HG02943 (cell line): ENCODE results near the gene CASTOR2.
"Not testable (repeated sequence)": the region's sequence is repeated elsewhere in the genome, so short reads cannot be mapped to it uniquely, and the experiment has no call there.

Experiments used
- ATAC-seq: cut with Tn5 transposase; IDR thresholded peaks from one replicate; pipeline ENCODE4 v1.9.1; 2021; ENCODE audit warnings: mild to moderate bottlenecking, low read depth, moderate library complexity; ENCODE audit not compliant: unreplicated experiment

The CASTOR2 gene

GRCh38 chr7:74993121-74993520 is 28.6 kb downstream of the CASTOR2 start:
- no peak for ATAC-seq

GRCh38 chr7:74994869-74995543 is 30.5 kb downstream of the CASTOR2 start:
- not testable (repeated sequence) for ATAC-seq

GRCh38 chr7:74996361-74996760 is 31.9 kb downstream of the CASTOR2 start:
- not testable (repeated sequence) for ATAC-seq

- ATAC-seq = not testable (repeated sequence)
Observed at GRCh38 chr7:74997811-74998210, 33.3 kb downstream of the CASTOR2 start.

DNA sequence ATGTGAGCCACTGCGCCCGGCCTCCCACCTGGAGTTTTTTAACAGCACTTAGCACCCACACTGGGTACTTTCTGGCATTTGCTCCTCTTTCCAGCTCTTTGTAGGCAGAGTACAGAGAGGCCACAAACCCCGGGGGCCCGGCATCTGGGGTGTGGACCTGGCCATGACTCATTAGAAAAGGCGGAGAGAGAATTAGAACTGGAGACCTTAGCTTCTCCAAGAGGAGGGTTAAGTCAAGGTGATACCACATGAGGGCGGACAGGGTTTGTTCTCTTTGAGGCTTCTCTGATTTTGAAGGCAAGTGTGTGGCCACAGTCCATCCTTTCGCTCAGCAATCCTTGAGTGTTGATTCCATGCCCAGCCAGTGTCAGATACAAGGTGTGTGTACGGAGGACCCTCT is 36.9 kb downstream of the CASTOR2 start:
- not testable (repeated sequence) for ATAC-seq

DNA sequence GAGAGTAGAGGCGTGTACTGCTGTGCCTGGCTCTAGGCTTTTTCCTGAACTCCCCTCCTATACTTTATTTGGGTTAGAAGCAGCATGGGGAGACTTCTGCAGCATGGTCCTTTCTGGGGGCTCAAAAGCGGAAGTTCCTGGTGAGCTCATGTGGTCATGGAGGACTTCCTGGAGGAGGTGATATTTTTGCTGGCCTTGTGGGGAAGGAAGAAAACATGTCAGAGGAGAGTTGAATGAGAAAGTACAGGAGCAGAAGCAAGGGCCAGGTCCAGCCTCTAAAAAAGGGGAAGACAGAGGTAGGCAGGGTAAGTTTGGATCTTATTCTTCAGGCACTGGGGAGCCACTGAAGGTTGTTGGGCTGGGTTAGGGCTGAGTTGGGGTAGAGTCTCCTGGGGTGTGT is 45.5 kb downstream of the CASTOR2 start:
- no peak for ATAC-seq

- ATAC-seq = no peak
Observed at GRCh38 chr7:75017832-75018231, 53.3 kb downstream of the CASTOR2 start.

- ATAC-seq = no peak
Observed at GRCh38 chr7:75018570-75019364, 54.3 kb downstream of the CASTOR2 start.

DNA sequence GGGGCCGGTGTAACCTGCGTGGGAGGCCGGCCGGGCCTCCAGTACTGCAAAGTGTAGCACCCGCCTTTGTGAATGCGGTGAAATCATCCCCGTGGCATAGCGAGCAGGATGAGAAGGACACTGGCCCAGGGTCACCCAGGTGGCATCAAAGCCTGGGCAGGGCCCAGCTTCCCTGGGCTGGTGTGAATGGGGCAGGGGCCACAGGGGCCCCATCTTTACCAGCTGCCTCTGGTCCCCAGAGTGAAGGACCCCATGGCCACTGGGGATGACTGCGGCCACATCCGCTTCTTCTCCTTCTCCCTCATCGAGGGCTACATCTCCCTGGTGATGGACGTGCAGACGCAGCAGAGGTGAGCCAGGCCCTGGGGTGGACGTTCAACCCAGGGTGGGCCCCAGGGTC is 55.3 kb downstream of the CASTOR2 start:
- no peak for ATAC-seq

- no peak for ATAC-seq
Observed at GRCh38 chr7:75024922-75025321, 60.4 kb downstream of the CASTOR2 start.

- no peak for ATAC-seq
Observed at GRCh38 chr7:75028299-75028698, 63.8 kb downstream of the CASTOR2 start.

GRCh38 chr7:75033064-75033463 is 68.6 kb downstream of the CASTOR2 start:
- ATAC-seq = no peak

- no peak for ATAC-seq
Observed at GRCh38 chr7:75033826-75034225, 69.3 kb downstream of the CASTOR2 start.

- no peak for ATAC-seq
Observed at GRCh38 chr7:75038508-75038907, 74.0 kb downstream of the CASTOR2 start.

DNA sequence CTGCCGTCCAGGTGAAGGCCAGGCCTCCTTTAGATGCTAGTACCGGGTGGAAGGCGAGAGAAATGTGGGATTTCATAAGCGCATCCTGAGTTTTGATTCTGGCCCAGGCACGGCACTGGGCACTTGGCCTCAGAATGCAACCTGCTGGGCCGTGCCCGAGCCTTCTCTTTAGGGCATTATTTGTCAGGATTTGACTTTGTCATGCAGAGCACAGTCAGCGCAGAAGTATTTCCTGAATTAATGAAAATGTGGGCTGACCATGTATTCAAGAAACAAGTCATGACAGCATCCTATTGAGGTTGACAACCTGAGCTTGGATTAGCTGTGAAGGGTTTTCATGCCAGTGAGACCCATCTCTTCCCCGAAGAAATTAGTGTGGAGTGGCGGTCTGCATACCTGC is 74.7 kb downstream of the CASTOR2 start:
- no peak for ATAC-seq

GRCh38 chr7:75039709-75040108 is 75.2 kb downstream of the CASTOR2 start:
- ATAC-seq = no peak

GRCh38 chr7:75040512-75040911 is 76.0 kb downstream of the CASTOR2 start:
- no peak for ATAC-seq

DNA sequence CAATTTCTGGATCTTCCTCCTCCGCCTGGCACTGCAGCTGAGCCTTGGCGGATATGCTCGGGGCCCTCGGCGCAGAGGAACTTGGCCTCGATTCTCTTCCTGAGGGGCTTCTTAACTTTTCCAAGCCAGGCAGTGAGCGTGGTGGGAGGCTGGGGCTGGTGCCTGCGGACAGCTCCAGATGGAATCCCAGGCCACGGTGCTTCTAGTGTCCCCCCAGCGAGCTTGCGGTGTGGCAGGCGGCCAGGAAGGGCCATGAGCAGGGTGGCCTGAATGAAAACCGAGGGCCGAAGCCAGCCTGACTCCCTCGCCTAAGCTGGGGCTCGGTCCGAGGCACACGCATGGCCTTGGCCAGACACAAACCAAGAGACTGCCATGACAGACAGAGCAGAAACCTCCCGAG is 77.8 kb downstream of the CASTOR2 start:
- no peak for ATAC-seq

GRCh38 chr7:75042831-75043703 is 78.6 kb downstream of the CASTOR2 start:
- no peak for ATAC-seq

DNA sequence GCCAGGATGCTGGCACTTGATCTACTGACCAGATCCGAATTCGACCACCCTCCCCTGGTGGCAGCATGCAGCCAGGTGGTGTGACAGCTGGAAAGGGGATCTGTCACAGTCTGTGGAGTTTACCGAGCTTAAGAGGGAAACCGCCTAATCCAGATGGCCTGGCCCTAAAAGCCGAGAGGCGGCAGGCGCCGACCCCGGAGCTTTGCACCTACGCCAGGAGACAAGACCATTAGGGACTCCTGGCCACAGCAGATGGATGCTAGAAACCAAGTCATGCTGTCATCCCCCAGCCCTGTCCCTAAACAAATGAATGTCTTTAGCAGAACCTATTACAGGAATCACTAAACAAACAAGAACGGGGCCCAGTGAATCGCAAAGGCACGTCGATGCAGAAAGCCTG is 81.4 kb downstream of the CASTOR2 start:
- no peak for ATAC-seq
